Measurements from ENCODE around the gene PSMD13. TPM values are rescaled to one million over a fixed set of nuclear protein-coding genes. Genes with fewer than 3 reads are reported as not detected.
"Not testable (repeated sequence)": the region's sequence is repeated elsewhere in the genome, so short reads cannot be mapped to it uniquely, and the experiment has no call there.

The PSMD13 gene
- total RNA-seq, 1 donor from 2014 or later: 78.5 TPM

GRCh38 chr11:272931-273198, 36.1 kb downstream of the PSMD13 start:
- no peak for DNase-seq (ENCODE audit: low spot score)

- DNase-seq (ENCODE audit: low spot score): no peak
Measured at GRCh38 chr11:276219-276618, 39.4 kb downstream of the PSMD13 start.

- no peak for DNase-seq (ENCODE audit: low spot score)
Measured at GRCh38 chr11:278001-278951, 41.5 kb downstream of the PSMD13 start, which contains the start of gene NLRP6. NLRP6 (plus strand) TSS chr11:278407; CDS start chr11:278570, 163 bp downstream.

DNA sequence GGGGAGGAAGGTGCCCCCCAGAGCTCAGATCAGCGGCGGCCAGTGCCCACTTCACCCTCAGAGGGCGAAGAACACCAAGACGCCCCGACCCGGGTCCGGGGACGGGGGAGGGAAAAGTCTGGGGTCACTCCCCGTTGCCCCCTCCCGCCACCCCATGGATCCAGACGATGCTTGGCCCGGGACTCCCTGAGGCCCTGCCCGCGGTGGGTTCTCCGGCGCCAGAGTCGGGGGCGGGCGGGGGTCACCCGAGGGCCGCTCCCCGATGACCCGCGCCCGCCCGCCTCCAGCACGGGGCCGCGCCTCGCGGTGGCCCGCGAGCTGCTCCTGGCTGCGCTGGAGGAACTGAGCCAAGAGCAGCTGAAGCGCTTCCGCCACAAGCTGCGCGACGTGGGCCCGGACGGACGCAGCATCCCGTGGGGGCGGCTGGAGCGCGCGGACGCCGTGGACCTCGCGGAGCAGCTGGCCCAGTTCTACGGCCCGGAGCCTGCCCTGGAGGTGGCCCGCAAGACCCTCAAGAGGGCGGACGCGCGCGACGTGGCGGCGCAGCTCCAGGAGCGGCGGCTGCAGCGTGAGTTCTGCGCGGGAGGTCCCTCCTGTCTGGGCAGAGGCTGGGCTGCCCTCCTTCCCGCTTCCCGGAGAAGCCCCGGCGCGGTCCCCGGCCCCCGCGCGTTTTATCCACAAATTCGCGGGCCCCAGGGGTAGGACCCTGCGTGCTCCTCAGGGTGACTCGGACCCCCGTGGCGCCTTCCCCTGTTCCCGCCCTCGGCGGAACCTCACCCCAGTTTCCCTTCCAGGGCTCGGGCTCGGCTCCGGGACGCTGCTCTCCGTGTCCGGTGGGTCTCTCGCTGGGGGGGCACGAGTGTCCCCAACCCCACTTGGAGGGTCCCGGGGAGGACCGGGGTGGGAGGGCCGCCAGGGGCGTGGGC, 42.5 kb downstream of the PSMD13 start:
- no peak for DNase-seq (ENCODE audit: low spot score)

- peak; percentile 72 for DNase-seq (ENCODE audit: low spot score)
Measured at GRCh38 chr11:279966-280705, 43.4 kb downstream of the PSMD13 start.

GRCh38 chr11:280706-281485, 44.1 kb downstream of the PSMD13 start:
- no peak for DNase-seq (ENCODE audit: low spot score)

DNA sequence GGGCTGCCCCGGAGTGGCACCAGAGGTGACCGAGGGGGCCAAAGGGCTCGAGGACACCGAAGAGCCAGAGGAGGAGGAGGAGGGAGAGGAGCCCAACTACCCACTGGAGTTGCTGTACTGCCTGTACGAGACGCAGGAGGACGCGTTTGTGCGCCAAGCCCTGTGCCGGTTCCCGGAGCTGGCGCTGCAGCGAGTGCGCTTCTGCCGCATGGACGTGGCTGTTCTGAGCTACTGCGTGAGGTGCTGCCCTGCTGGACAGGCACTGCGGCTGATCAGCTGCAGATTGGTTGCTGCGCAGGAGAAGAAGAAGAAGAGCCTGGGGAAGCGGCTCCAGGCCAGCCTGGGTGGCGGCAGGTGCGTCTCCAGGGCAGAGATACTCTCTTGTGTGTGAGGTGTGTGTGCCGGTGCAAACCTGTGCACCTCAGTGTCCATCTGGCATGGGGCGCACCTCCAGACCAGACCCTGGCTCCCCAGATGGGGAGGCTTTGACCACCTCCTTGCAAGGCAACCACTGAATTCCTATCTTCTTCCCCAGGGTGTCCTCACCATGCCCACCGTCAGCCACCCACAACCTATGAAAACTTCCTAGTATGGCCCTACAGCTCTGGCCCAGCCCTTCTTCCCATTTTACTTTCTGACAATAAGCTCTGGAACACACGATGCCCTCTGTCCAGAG, 44.8 kb downstream of the PSMD13 start:
- no peak for DNase-seq (ENCODE audit: low spot score)

GRCh38 chr11:282171-282570, 45.4 kb downstream of the PSMD13 start:
- no peak for DNase-seq (ENCODE audit: low spot score)

DNA sequence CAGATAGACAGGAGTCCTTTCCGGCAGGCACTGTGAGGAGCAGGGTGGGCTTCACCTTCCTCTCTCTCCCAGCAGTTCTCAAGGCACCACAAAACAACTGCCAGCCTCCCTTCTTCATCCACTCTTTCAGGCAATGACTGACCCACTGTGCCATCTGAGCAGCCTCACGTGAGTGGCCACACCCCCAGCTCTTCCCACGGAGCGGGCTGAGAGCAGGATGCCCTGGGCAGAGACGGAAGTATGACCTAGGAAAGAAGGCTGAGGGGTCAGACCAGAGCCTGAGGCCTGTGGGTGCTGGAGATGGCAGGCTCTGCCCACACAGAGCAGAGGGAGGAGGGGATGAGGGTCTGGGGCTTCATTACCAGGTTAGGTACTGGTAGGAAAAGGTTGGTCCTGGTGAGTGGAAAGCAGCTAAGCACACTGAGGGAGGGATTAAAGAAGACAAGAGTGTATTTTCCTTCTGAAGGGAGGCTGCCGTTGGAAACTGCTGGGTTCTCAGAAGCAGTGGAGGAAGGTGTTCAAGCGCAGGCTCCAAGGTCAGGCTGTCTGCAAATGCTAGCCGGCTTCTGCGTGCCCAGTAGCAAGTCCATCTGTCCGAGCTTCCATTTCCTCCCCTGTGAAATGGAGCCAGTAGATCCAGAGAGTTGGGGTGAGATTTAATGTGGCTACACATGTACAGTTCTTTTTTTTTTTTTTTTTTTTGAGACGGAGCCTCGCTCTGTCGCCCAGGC, 46.0 kb downstream of the PSMD13 start:
- no peak for DNase-seq (ENCODE audit: low spot score)

DNA sequence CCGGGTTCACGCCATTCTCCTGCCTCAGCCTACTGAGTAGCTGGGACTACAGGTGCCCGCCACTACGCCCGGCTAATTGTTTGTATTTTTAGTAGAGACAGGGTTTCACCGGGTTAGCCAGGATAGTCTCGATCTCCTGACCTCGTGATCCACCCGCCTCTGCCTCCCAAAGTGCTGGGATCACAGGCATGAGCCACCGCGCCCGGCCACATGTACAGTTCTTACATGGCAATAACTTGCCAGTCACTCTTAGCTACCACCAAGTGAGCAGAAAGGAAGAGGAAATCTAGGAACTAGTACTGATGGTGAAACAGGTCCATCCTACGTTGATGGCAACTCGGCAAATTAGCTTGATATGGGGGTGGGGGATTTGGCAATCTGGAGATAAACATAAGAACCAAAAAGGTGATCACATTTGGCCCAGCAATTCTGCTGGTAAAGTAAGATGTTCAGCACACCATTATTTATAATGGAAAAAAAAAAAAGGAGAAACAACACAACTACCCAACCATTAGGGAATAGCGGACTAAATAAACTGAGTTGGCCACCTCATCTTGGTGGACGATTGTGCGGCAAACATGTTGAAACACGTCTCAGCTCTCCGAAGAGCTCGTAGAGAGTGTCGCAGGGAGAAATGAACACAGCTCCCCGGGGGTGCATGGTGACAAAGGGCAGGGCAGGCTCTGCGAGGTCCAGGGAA, 46.8 kb downstream of the PSMD13 start:
- no peak for DNase-seq (ENCODE audit: low spot score)

- no peak for DNase-seq (ENCODE audit: low spot score)
Measured at GRCh38 chr11:284105-285020, 47.6 kb downstream of the PSMD13 start.

- no peak for DNase-seq (ENCODE audit: low spot score)
Measured at GRCh38 chr11:285021-285893, 48.5 kb downstream of the PSMD13 start.

DNA sequence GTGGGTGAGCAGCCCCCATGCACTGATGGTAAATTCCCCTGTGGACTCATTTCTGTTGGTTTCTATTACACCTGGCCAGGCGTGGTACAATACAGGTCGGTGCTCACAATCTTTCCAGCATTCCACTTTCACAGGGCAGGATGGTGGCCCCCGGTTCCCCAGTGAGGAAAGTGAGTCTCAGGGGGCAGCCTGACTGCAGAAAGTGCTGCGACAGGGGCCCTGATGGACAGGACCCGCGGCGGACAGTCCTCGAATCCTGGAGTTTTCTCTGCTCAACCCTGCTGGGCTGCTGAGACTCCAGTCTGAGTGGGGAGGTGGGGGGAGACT, 49.1 kb downstream of the PSMD13 start:
- DNase-seq (ENCODE audit: low spot score): no peak

- DNase-seq (ENCODE audit: low spot score): not testable (repeated sequence)
Measured at GRCh38 chr11:286977-287820, 50.4 kb downstream of the PSMD13 start.

GRCh38 chr11:287821-288477, 51.2 kb downstream of the PSMD13 start:
- no peak for DNase-seq (ENCODE audit: low spot score)

Measured in mucosa of gallbladder (tissue), 1 donor.